DMS114 treated with DMSO at 0.1 percent for 48 hours (cell line): ENCODE results near the gene CERS2.
"Not testable (repeated sequence)": the region's sequence is repeated elsewhere in the genome, so short reads cannot be mapped to it uniquely, and the experiment has no call there.

Experiments used
- DNase-seq: peaks from one replicate; lab custom pipeline; 2025; ENCODE audit not compliant: unreplicated experiment; lab: John Stamatoyannopoulos, UW

The CERS2 gene

GRCh38 chr1:150971583-150972416, 2.8 kb downstream of the CERS2 start:
- DNase-seq, result no peak

- DNase-seq, result no peak
Measured at GRCh38 chr1:150970808-150971582, 3.6 kb downstream of the CERS2 start.

- no peak for DNase-seq
Measured at GRCh38 chr1:150969626-150970025, 5.0 kb downstream of the CERS2 start.

- DNase-seq, result no peak
Measured at GRCh38 chr1:150968491-150968890, 6.1 kb downstream of the CERS2 start.

GRCh38 chr1:150967936-150968335, 6.7 kb downstream of the CERS2 start:
- DNase-seq, result no peak

- DNase-seq, result no peak
Measured at GRCh38 chr1:150966011-150966410, 8.6 kb downstream of the CERS2 start.

GRCh38 chr1:150965605-150966004, 9.0 kb downstream of the CERS2 start:
- DNase-seq, result no peak

- no peak for DNase-seq
Measured at GRCh38 chr1:150964164-150964489, 10.5 kb downstream of the CERS2 start.

- no peak for DNase-seq
Measured at GRCh38 chr1:150963321-150964163, 11.1 kb downstream of the CERS2 start.

GRCh38 chr1:150961756-150962155, 12.9 kb downstream of the CERS2 start:
- no peak for DNase-seq

- DNase-seq, result no peak
Measured at GRCh38 chr1:150960646-150961045, 14.0 kb downstream of the CERS2 start.

- no peak for DNase-seq
Measured at GRCh38 chr1:150957666-150958065, 17.0 kb downstream of the CERS2 start.

GRCh38 chr1:150955280-150955679, 19.4 kb downstream of the CERS2 start:
- no peak for DNase-seq

GRCh38 chr1:150954708-150955107, 19.9 kb downstream of the CERS2 start:
- DNase-seq, result no peak

- DNase-seq, result no peak
Measured at GRCh38 chr1:150944856-150945255, 29.8 kb downstream of the CERS2 start.

GRCh38 chr1:150931773-150932172, 42.9 kb downstream of the CERS2 start:
- no peak for DNase-seq

GRCh38 chr1:150928775-150929174, 45.9 kb downstream of the CERS2 start:
- DNase-seq, result not testable (repeated sequence)

- DNase-seq, result no peak
Measured at GRCh38 chr1:150928286-150928685, 46.3 kb downstream of the CERS2 start.

GRCh38 chr1:150927624-150928023, 47.0 kb downstream of the CERS2 start:
- no peak for DNase-seq

- peak; percentile 99 for DNase-seq
Measured at GRCh38 chr1:150926097-150926741, 48.4 kb downstream of the CERS2 start, which contains the start of gene SETDB1. Gene SETDB1, plus strand, starts transcription at chr1:150926363. Its CDS starts 1,352 bp downstream, at chr1:150927715.

- DNase-seq, result peak; percentile 47
Measured at GRCh38 chr1:150925080-150925479, 49.6 kb downstream of the CERS2 start.
